Esophagus squamous epithelium (tissue), 4 donors: ENCODE data around the gene MSMB.

ENCODE experiments used
- POLR2A ChIP-seq, 4 donors: fragments of 450-650 bp; IDR thresholded peaks; one replicate each; pipeline ENCODE4 v1.6.1; 2017; ENCODE audit warnings: antibody characterized with exemption in 4 of 4, mild to moderate bottlenecking in 4 of 4, moderate library complexity in 3 of 4
- TF ChIP-seq, protein P1 (sequence below), 6 experiments: fragments of 450-650 bp in 4 of 6; fragments of 200-600 bp in 2 of 6; sonication (generic) in 2 of 6; IDR thresholded peaks; one replicate each; pipeline ENCODE4 v1.5.1; 2016 to 2019; ENCODE audit warnings: antibody characterized with exemption in 6 of 6, mild to moderate bottlenecking in 4 of 6, moderate library complexity in 4 of 6

DNA sequence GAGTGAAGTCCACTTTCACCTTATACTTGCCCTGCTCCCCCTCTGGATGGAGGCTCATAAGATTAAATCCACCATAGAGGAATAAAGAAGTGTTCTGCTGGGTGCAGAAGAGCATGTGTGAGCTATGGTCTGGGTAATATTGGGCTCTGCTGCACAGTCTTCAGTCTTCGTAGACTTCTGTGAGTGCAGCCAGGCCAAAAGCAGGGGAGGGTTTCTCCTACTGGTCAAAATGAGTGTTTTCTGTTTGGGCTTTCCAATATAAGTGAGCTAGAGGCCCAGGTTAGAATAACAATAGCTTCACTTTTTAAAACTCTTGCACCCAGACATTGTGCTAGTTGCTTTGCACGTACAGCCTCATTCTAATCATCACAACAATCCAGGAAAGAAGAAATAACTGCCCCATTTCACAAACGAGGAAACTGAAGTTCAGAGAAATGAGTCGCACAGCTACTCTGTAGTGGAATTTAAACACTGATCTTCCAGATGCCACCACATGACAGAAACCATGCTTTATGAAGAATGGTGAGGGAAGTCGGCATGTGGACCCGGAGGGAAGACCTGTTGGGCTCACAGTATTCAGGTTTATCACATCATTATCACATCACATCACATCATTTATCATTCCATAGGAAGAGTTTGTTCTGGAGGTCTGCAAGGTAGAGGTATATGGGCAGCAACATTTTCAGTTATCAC lies 23.8 kb upstream of the MSMB start:
- no peak for TF ChIP-seq POLR2A (IDR thresholded peaks at IDR 0.05)
- TF ChIP-seq, protein P1, sequence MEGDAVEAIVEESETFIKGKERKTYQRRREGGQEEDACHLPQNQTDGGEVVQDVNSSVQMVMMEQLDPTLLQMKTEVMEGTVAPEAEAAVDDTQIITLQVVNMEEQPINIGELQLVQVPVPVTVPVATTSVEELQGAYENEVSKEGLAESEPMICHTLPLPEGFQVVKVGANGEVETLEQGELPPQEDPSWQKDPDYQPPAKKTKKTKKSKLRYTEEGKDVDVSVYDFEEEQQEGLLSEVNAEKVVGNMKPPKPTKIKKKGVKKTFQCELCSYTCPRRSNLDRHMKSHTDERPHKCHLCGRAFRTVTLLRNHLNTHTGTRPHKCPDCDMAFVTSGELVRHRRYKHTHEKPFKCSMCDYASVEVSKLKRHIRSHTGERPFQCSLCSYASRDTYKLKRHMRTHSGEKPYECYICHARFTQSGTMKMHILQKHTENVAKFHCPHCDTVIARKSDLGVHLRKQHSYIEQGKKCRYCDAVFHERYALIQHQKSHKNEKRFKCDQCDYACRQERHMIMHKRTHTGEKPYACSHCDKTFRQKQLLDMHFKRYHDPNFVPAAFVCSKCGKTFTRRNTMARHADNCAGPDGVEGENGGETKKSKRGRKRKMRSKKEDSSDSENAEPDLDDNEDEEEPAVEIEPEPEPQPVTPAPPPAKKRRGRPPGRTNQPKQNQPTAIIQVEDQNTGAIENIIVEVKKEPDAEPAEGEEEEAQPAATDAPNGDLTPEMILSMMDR (IDR thresholded peaks at IDR 0.05), result no peak
